HepG2 (cell line): ENCODE results near the gene EAF1. TPM values are rescaled to one million over a fixed set of nuclear protein-coding genes. Genes with fewer than 3 reads are reported as not detected.

Experiments
- CEBPB ChIP-seq: IDR thresholded peaks from 2 replicates; pipeline ENCODE4 v1.6.1; 2011; ENCODE audit warnings: low read depth, low read length, improper control_type of control experiment, borderline replicate concordance
- GLI4 ChIP-seq: sonication (generic); formaldehyde crosslinking; IDR thresholded peaks from 2 replicates; pipeline ENCODE4 v1.5.1; 2020; ENCODE audit warnings: missing genetic modification reagents, mild to moderate bottlenecking, moderate library complexity, borderline replicate concordance
- HBP1 ChIP-seq: IDR thresholded peaks from 2 replicates; pipeline ENCODE4 v1.6.1; 2016; ENCODE audit warnings: low read depth, control low read depth
- KLF6 ChIP-seq: IDR thresholded peaks from 2 replicates; pipeline ENCODE4 v1.8.0; 2016; ENCODE audit warnings: missing biosample characterization, missing genetic modification reagents
- MED1 ChIP-seq: sonication (generic); formaldehyde crosslinking; IDR thresholded peaks from 2 replicates; pipeline ENCODE4 v1.4.0; 2020; ENCODE audit warnings: missing genetic modification reagents
- MIER3 ChIP-seq: IDR thresholded peaks from 2 replicates; pipeline ENCODE4 v1.6.1; 2016; ENCODE audit warnings: missing compliant biosample characterization, borderline replicate concordance
- NFE2 ChIP-seq: sonication (generic); formaldehyde crosslinking; IDR thresholded peaks from 2 replicates; pipeline ENCODE4 v1.4.0; 2020; ENCODE audit warnings: missing genetic modification reagents
- NR2F6 ChIP-seq, 2 experiments: IDR thresholded peaks; 2 replicates each; pipeline ENCODE4 v1.6.1; 2016; ENCODE audit warnings: antibody characterized with exemption in 1 of 2, mild to moderate bottlenecking in 1 of 2
- PLRG1 ChIP-seq: fragments of 450-650 bp; conservative IDR thresholded peaks from 2 replicates; pipeline ENCODE4 v1.6.1; 2016
- PRDM15 ChIP-seq: sonication (generic); formaldehyde crosslinking; IDR thresholded peaks from 2 replicates; pipeline ENCODE4 v1.4.0; 2020; ENCODE audit warnings: missing genetic modification reagents
- PRDM4 ChIP-seq: sonication (generic); formaldehyde crosslinking; IDR thresholded peaks from 2 replicates; pipeline ENCODE4 v1.9.0; 2021; ENCODE audit warnings: missing genetic modification reagents, borderline replicate concordance
- REPIN1 ChIP-seq: sonication (generic); formaldehyde crosslinking; IDR thresholded peaks from 2 replicates; pipeline ENCODE4 v1.8.0; 2022; ENCODE audit warnings: missing genetic modification reagents, low read depth, mild to moderate bottlenecking, borderline replicate concordance
- SNAPC2 ChIP-seq: sonication (generic); formaldehyde crosslinking; IDR thresholded peaks from 2 replicates; pipeline ENCODE4 v1.8.1; 2022; ENCODE audit warnings: mild to moderate bottlenecking, missing genetic modification reagents
- SNRNP70 ChIP-seq: fragments of 200-400 bp; formaldehyde crosslinking; IDR thresholded peaks from 2 replicates; pipeline ENCODE4 v1.6.1; 2017; ENCODE audit warnings: mild to moderate bottlenecking, low read depth, low read length, moderate library complexity
- SP2 ChIP-seq: sonication (generic); formaldehyde crosslinking; IDR thresholded peaks from 2 replicates; pipeline ENCODE4 v1.5.1; 2020; ENCODE audit warnings: mild to moderate bottlenecking, missing genetic modification reagents
- ZNF143 ChIP-seq: sonication (generic); formaldehyde crosslinking; IDR thresholded peaks from 2 replicates; pipeline ENCODE4 v1.4.0; 2020; ENCODE audit warnings: missing genetic modification reagents
- ZNF225 ChIP-seq: sonication (generic); formaldehyde crosslinking; IDR thresholded peaks from 2 replicates; pipeline ENCODE4 v1.4.0; 2020; ENCODE audit warnings: mild to moderate bottlenecking, missing genetic modification reagents
- ZNF232 ChIP-seq: sonication (generic); formaldehyde crosslinking; IDR thresholded peaks from 2 replicates; pipeline ENCODE4 v1.4.0; 2020; ENCODE audit warnings: missing genetic modification reagents, borderline replicate concordance
- ZNF274 ChIP-seq: sonication (generic); formaldehyde crosslinking; IDR thresholded peaks from 2 replicates; pipeline ENCODE4 v1.5.1; 2020; ENCODE audit warnings: mild to moderate bottlenecking, missing genetic modification reagents
- ZNF335 ChIP-seq: sonication (generic); formaldehyde crosslinking; IDR thresholded peaks from 2 replicates; pipeline ENCODE4 v1.4.0; 2020; ENCODE audit warnings: missing genetic modification reagents
- ZNF549 ChIP-seq: sonication (generic); formaldehyde crosslinking; IDR thresholded peaks from 2 replicates; pipeline ENCODE4 v1.5.0; 2020; ENCODE audit warnings: missing genetic modification reagents
- ZNF614 ChIP-seq: IDR thresholded peaks from 2 replicates; pipeline ENCODE4 v1.6.1; 2018; ENCODE audit warnings: missing biosample characterization, missing genetic modification reagents, inconsistent platforms, borderline replicate concordance
- ZNF841 ChIP-seq: sonication (generic); formaldehyde crosslinking; IDR thresholded peaks from 2 replicates; pipeline ENCODE4 v1.8.1; 2023; ENCODE audit warnings: missing genetic modification reagents, borderline replicate concordance
- polyA plus RNA-seq, 8 experiments: library from polyadenylated mRNA; depleted of rRNA in 3 of 8; stranded (reverse) in 7 of 8; unstranded in 1 of 8; fragments of >200 nt; fragmentation: Illumina TruSeq in 4 of 8; extraction: Trizol in 4 of 8; gene quantifications; 2 replicates each; pipeline versions ENCODE4 v1.2.1 to v1.2.3, GENCODE V29; 2011 to 2016; ENCODE audit warnings: low read depth in 4 of 8, missing spikeins in 1 of 8, mixed read lengths in 1 of 8; ENCODE audit not compliant: insufficient read depth in 1 of 8
- total RNA-seq, 5 experiments: library from RNA; depleted of rRNA; stranded (reverse); fragments of >200 nt; fragmentation: Illumina TruSeq; extraction: Trizol; gene quantifications; 2 replicates each; pipeline ENCODE4 v1.2.3, GENCODE V29; 2016; ENCODE audit warnings: low read depth in 1 of 5

The EAF1 gene
- total and polyA plus RNA-seq, 2 of the 13 experiments (the other 11 are each of a cell fraction or from before 2014, with no cell fraction given), result 8.1 to 30.0 TPM

GRCh38 chr3:15377961-15378791 lies 49.2 kb upstream of the EAF1 start (continued):
- TF ChIP-seq ZNF841 (no peak), CEBPB (0 out of 2 replicates have a peak, but pooled peaks have one; percentile 19), HBP1 (CRISPR knock-in tag) (0 out of 2 replicates have a peak, but pooled peaks have one; percentile 54), GLI4 (CRISPR knock-in tag) (no peak), NFE2 (CRISPR knock-in tag) (no peak), SNRNP70 (no peak), PRDM15 (no peak), ZNF549 (CRISPR knock-in tag) (no peak), ZNF232 (CRISPR knock-in tag) (no peak), ZNF335 (CRISPR knock-in tag) (0 out of 2 replicates have a peak, but pooled peaks have one; percentile 62), ZNF614 (peak; percentile 63; the same call in 1 of the 2 replicates), MIER3 (0 out of 2 replicates have a peak, but pooled peaks have one; percentile 44), SP2 (CRISPR knock-in tag) (peak; percentile 75), NR2F6 (IDR thresholded peaks at IDR 0.05) (no peak), NR2F6 (CRISPR knock-in tag; IDR thresholded peaks at IDR 0.05) (peak; percentile 21; the same call in 1 of the 2 replicates), KLF6 (CRISPR knock-in tag) (0 out of 2 replicates have a peak, but pooled peaks have one; percentile 23), ZNF225 (no peak), MED1 (CRISPR knock-in tag) (peak; percentile 38; the same call in 1 of the 2 replicates), PLRG1 (no peak), PRDM4 (CRISPR knock-in tag) (no peak), ZNF274 (CRISPR knock-in tag) (0 out of 2 replicates have a peak, but pooled peaks have one; percentile 31), REPIN1 (CRISPR knock-in tag) (peak; percentile 78; the same call in 1 of the 2 replicates), SNAPC2 (CRISPR knock-in tag) (peak; percentile 79), ZNF143 (CRISPR knock-in tag) (no peak)
